Mesodermal cell (in vitro differentiated cells): Measurements from ENCODE around the gene TBCD.
"Not testable (repeated sequence)": the region's sequence is repeated elsewhere in the genome, so short reads cannot be mapped to it uniquely, and the experiment has no call there.

Source experiments
- H3K27ac ChIP-seq: 2 replicates; pipeline ENCODE4 v1.7.0; 2013; ENCODE audit warnings: mild to moderate bottlenecking, low read depth, low read length, moderate library complexity; ENCODE audit not compliant: severe bottlenecking
- H3K36me3 ChIP-seq: 2 replicates; pipeline ENCODE4 v1.7.1; 2013; ENCODE audit warnings: mild to moderate bottlenecking, low read length, moderate library complexity; ENCODE audit not compliant: control insufficient read depth, insufficient read depth
- H3K4me1 ChIP-seq: one replicate; pipeline ENCODE4 v1.7.1; 2013; ENCODE audit warnings: mild to moderate bottlenecking, low read length; ENCODE audit not compliant: insufficient read depth, control insufficient read depth, poor library complexity, severe bottlenecking
- H3K4me3 ChIP-seq: 2 replicates; pipeline ENCODE4 v1.7.0; 2013; ENCODE audit warnings: low read length, control low read depth, mild to moderate bottlenecking; ENCODE audit not compliant: insufficient read depth, poor library complexity, severe bottlenecking; ENCODE audit errors: extremely low read depth
- H3K9me3 ChIP-seq: 2 replicates; pipeline ENCODE4 v1.7.1; 2013; ENCODE audit warnings: mild to moderate bottlenecking, low read length, moderate library complexity; ENCODE audit not compliant: control insufficient read depth
- WGBS, 2 experiments: methylation state at CpG; one replicate each; pipeline ENCODE4 v1.1.5; 2013; ENCODE audit warnings: missing lambda C conversion rate in 2 of 2; ENCODE audit not compliant: insufficient coverage in 2 of 2; 5-methylcytosine and 5-hydroxymethylcytosine counted together

TBCD gene

GRCh38 chr17:82965371-82965770 is 213.5 kb downstream of the TBCD start:
- Histone ChIP-seq H3K4me1 (no peaks in the 10 kb centered on the region), H3K36me3 (no peaks in the 10 kb centered on the region), H3K4me3 (no peak overlapping the region), H3K27ac (no peak overlapping the region), H3K9me3 (no peaks in the 10 kb centered on the region)
- 92 to 93% methylated on average over 12 to 13 of the region's 13 CpGs for WGBS, 2 experiments

- no peaks in the 10 kb centered on the region for H3K9me3 ChIP-seq
- no peak overlapping the region for H3K27ac ChIP-seq
- no peak overlapping the region for H3K4me3 ChIP-seq
- H3K4me1 ChIP-seq: no peaks in the 10 kb centered on the region
- 84 to 91% methylated on average over 6 of the region's 7 CpGs for WGBS, 2 experiments
- H3K36me3 ChIP-seq: no peaks in the 10 kb centered on the region
Measured at GRCh38 chr17:82966415-82966814, 214.6 kb downstream of the TBCD start.

- H3K4me3 ChIP-seq: no peak overlapping the region
- H3K27ac ChIP-seq: no peak overlapping the region
- 90% methylated on average over 12 to 13 of the region's 18 CpGs for WGBS, 2 experiments
- H3K4me1 ChIP-seq: no peaks in the 10 kb centered on the region
- no peaks in the 10 kb centered on the region for H3K36me3 ChIP-seq
- no peaks in the 10 kb centered on the region for H3K9me3 ChIP-seq
Measured at GRCh38 chr17:82967268-82968032, 215.6 kb downstream of the TBCD start.

- 87 to 90% methylated on average over 30 to 33 of the region's 33 CpGs for WGBS, 2 experiments
Measured at GRCh38 chr17:82968033-82968841, 216.4 kb downstream of the TBCD start.

GRCh38 chr17:82970067-82970466 is 218.2 kb downstream of the TBCD start:
- no peaks in the 10 kb centered on the region for H3K4me1 ChIP-seq
- no peak overlapping the region for H3K4me3 ChIP-seq
- 91 to 92% methylated on average over 12 of the region's 12 CpGs for WGBS, 2 experiments
- no peaks in the 10 kb centered on the region for H3K9me3 ChIP-seq
- no peaks in the 10 kb centered on the region for H3K36me3 ChIP-seq
- no peak overlapping the region for H3K27ac ChIP-seq

More at GRCh38 chr17:82968033-82968841, 216.4 kb downstream of the TBCD start:
- not testable (repeated sequence) for H3K27ac ChIP-seq, H3K9me3 ChIP-seq, H3K36me3 ChIP-seq, H3K4me1 ChIP-seq, H3K4me3 ChIP-seq

GRCh38 chr17:82970818-82971590 is 219.1 kb downstream of the TBCD start:
- Histone ChIP-seq H3K36me3 (no peaks in the 10 kb centered on the region), H3K9me3 (no peaks in the 10 kb centered on the region), H3K27ac (no peak overlapping the region), H3K4me1 (no peaks in the 10 kb centered on the region), H3K4me3 (no peak overlapping the region)
- WGBS, 2 experiments: 95 to 97% methylated on average over 35 to 45 of the region's 46 CpGs

GRCh38 chr17:82972836-82973372 is 221.0 kb downstream of the TBCD start:
- no peaks in the 10 kb centered on the region for H3K4me1 ChIP-seq
- H3K36me3 ChIP-seq: no peaks in the 10 kb centered on the region
- no peak overlapping the region for H3K4me3 ChIP-seq
- 89 to 91% methylated on average over 12 to 17 of the region's 17 CpGs for WGBS, 2 experiments
- no peak overlapping the region for H3K27ac ChIP-seq
- H3K9me3 ChIP-seq: no peaks in the 10 kb centered on the region

GRCh38 chr17:82973456-82974135 is 221.7 kb downstream of the TBCD start:
- WGBS, 2 experiments: 90 to 94% methylated on average over 27 to 31 of the region's 31 CpGs
- Histone ChIP-seq H3K9me3 (no peaks in the 10 kb centered on the region), H3K27ac (no peak overlapping the region), H3K4me3 (no peak overlapping the region), H3K36me3 (no peaks in the 10 kb centered on the region), H3K4me1 (no peaks in the 10 kb centered on the region)

- Histone ChIP-seq H3K4me3 (no peak overlapping the region), H3K36me3 (no peaks in the 10 kb centered on the region), H3K9me3 (no peaks in the 10 kb centered on the region), H3K27ac (no peak overlapping the region), H3K4me1 (no peaks in the 10 kb centered on the region)
- 87 to 92% methylated on average over 18 to 20 of the region's 28 CpGs for WGBS, 2 experiments
Measured at GRCh38 chr17:82974136-82974952, 222.5 kb downstream of the TBCD start.
